Adrenal gland (tissue), 5 donors: ENCODE data around the gene STX3.

Experiments
- POLR2A ChIP-seq, 2 donors: fragments of 450-650 bp; IDR thresholded peaks; one replicate each; pipeline ENCODE4 v1.6.1; 2017; ENCODE audit warnings: antibody characterized with exemption in 2 of 2, mild to moderate bottlenecking in 2 of 2, moderate library complexity in 1 of 2
- TF ChIP-seq, protein P1 (sequence below), 6 experiments: fragments of 450-650 bp in 4 of 6; fragments of 200-600 bp in 2 of 6; sonication (generic) in 1 of 6; IDR thresholded peaks; 1 replicate in 5 of 6; 2 replicates in 1 of 6; pipeline versions ENCODE4 v1.5.1 to v1.8.0; 2016 to 2021; ENCODE audit warnings: antibody characterized with exemption in 6 of 6, mild to moderate bottlenecking in 2 of 6, moderate library complexity in 1 of 6
- donor health status: DM: no; HTN: no; CAD: no.

DNA sequence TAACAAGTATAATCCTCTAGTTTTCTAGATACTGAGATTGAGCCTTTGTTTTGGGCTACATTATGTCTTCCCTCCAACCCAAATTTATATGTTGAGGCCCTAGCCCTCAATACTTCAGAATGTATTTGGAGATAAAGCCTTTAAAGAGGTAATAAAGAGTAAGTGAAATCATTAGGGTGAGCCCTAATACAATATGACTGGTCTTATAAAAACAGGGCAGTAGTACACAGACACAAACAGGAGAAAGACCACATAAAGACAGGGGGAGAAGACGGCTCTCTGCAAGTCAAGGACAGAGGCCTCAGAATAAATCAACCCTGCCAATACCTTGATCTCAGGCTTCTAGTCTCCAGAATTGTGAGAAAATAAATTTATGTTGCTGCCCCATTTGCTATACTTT is 47.8 kb upstream of the STX3 start:
- TF ChIP-seq, protein P1, sequence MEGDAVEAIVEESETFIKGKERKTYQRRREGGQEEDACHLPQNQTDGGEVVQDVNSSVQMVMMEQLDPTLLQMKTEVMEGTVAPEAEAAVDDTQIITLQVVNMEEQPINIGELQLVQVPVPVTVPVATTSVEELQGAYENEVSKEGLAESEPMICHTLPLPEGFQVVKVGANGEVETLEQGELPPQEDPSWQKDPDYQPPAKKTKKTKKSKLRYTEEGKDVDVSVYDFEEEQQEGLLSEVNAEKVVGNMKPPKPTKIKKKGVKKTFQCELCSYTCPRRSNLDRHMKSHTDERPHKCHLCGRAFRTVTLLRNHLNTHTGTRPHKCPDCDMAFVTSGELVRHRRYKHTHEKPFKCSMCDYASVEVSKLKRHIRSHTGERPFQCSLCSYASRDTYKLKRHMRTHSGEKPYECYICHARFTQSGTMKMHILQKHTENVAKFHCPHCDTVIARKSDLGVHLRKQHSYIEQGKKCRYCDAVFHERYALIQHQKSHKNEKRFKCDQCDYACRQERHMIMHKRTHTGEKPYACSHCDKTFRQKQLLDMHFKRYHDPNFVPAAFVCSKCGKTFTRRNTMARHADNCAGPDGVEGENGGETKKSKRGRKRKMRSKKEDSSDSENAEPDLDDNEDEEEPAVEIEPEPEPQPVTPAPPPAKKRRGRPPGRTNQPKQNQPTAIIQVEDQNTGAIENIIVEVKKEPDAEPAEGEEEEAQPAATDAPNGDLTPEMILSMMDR (IDR thresholded peaks at IDR 0.05): no peak
- TF ChIP-seq POLR2A (IDR thresholded peaks at IDR 0.05): no peak
